Neural progenitor cell (in vitro differentiated cells): ENCODE measurements around the gene ASPHD1. TPM values are rescaled to one million over a fixed set of nuclear protein-coding genes. Genes with fewer than 3 reads are reported as not detected.

Experiments used
- DNase-seq: peaks from one replicate; pipeline ENCODE4 v3.0.0-alpha.2; 2016; ENCODE audit warnings: low spot score
- H2AFZ ChIP-seq: fragments of 200-600 bp; sonication (generic); replicated peaks from 2 replicates; pipeline ENCODE4 v1.6.1; 2016; ENCODE audit warnings: antibody characterized with exemption
- H3F3A ChIP-seq: fragments of 200-600 bp; sonication (generic); 2 replicates; pipeline ENCODE4 v1.6.1; 2016; ENCODE audit warnings: antibody characterized with exemption, low read depth
- H3K27ac ChIP-seq: fragments of 200-600 bp; sonication (generic); 2 replicates; pipeline ENCODE4 v1.5.1; 2016; ENCODE audit warnings: mild to moderate bottlenecking
- H3K27me3 ChIP-seq: fragments of 200-600 bp; sonication (generic); 2 replicates; pipeline ENCODE4 v1.6.1; 2016; ENCODE audit warnings: mild to moderate bottlenecking, moderate library complexity
- H3K36me3 ChIP-seq: fragments of 200-600 bp; sonication (generic); 2 replicates; pipeline ENCODE4 v1.5.1; 2016
- H3K4me1 ChIP-seq: fragments of 200-600 bp; sonication (generic); 2 replicates; pipeline ENCODE4 v1.6.1; 2016; ENCODE audit warnings: mixed run types
- H3K4me2 ChIP-seq: fragments of 200-600 bp; sonication (generic); 2 replicates; pipeline ENCODE4 v1.6.1; 2016
- H3K4me3 ChIP-seq: fragments of 200-600 bp; sonication (generic); 2 replicates; pipeline ENCODE4 v1.5.1; 2016
- H3K79me2 ChIP-seq: fragments of 200-600 bp; sonication (generic); 2 replicates; pipeline ENCODE4 v1.6.1; 2016; ENCODE audit warnings: low read depth
- H3K9ac ChIP-seq: fragments of 200-600 bp; sonication (generic); 2 replicates; pipeline ENCODE4 v1.6.1; 2016
- H3K9me3 ChIP-seq: fragments of 200-600 bp; sonication (generic); 2 replicates; pipeline ENCODE4 v1.5.1; 2016; ENCODE audit warnings: low read depth
- H4K20me1 ChIP-seq: fragments of 200-600 bp; sonication (generic); 2 replicates; pipeline ENCODE4 v1.6.1; 2016; ENCODE audit warnings: low read depth
- H3K27ac Mint-ChIP-seq: 3 replicates; pipeline ENCODE4 v1.8.0; 2021; ENCODE audit warnings: mixed read lengths
- H3K27me3 Mint-ChIP-seq: 2 replicates; pipeline ENCODE4 v1.8.0; 2022; ENCODE audit warnings: low read depth, mild to moderate bottlenecking, inconsistent platforms, moderate library complexity, mixed read lengths; ENCODE audit not compliant: insufficient read depth
- H3K36me3 Mint-ChIP-seq: 3 replicates; pipeline ENCODE4 v1.8.0; 2021; ENCODE audit warnings: mixed read lengths
- H3K4me1 Mint-ChIP-seq: 3 replicates; pipeline ENCODE4 v1.8.0; 2021; ENCODE audit warnings: mixed read lengths
- H3K4me3 Mint-ChIP-seq: 3 replicates; pipeline ENCODE4 v1.8.0; 2021; ENCODE audit warnings: mild to moderate bottlenecking, moderate library complexity, mixed read lengths
- H3K9me3 Mint-ChIP-seq: 3 replicates; pipeline ENCODE4 v1.8.0; 2020; ENCODE audit warnings: mixed read lengths
- CTCF ChIP-seq: fragments of 200-600 bp; sonication (generic); IDR thresholded peaks from 2 replicates; pipeline ENCODE4 v1.5.1; 2017; ENCODE audit warnings: antibody characterized with exemption, mild to moderate bottlenecking
- EZH2 ChIP-seq: fragments of 200-600 bp; sonication (generic); IDR thresholded peaks from 2 replicates; pipeline ENCODE4 v1.6.1; 2017; ENCODE audit warnings: antibody characterized with exemption, mild to moderate bottlenecking, moderate library complexity
- EZH2phosphoT487 ChIP-seq: fragments of 200-600 bp; sonication (generic); IDR thresholded peaks from 2 replicates; pipeline ENCODE4 v1.6.1; 2017; ENCODE audit warnings: antibody characterized with exemption
- total RNA-seq: library from RNA; depleted of rRNA; stranded (reverse); fragments of >200 nt; gene quantifications from 2 replicates; pipeline ENCODE4 v1.2.3, GENCODE V29; 2015; ENCODE audit warnings: low replicate concordance

ASPHD1 gene
- total RNA-seq, 1 donor from 2014 or later: 0.97 TPM

- no peak overlapping the region for H3K27ac Mint-ChIP-seq
- no peaks in the 10 kb centered on the region for H3K27me3 ChIP-seq
Observed at GRCh38 chr16:29893553-29893952, 6.7 kb upstream of the ASPHD1 start.

GRCh38 chr16:29894352-29894751, 5.9 kb upstream of the ASPHD1 start:
- no peak overlapping the region for H3K4me3 ChIP-seq

More at GRCh38 chr16:29893553-29893952, 6.7 kb upstream of the ASPHD1 start:
- peaks cover 13% of the 10 kb centered on the region for H3K27me3 Mint-ChIP-seq
- H3K36me3 Mint-ChIP-seq: no peaks in the 10 kb centered on the region
- no peak for TF ChIP-seq EZH2
- TF ChIP-seq EZH2phosphoT487: no peak
- no peak for TF ChIP-seq CTCF
- H3K9me3 ChIP-seq: no peaks in the 10 kb centered on the region
- H3K27ac ChIP-seq: no peak overlapping the region
- no peaks in the 10 kb centered on the region for H3K9me3 Mint-ChIP-seq
- no peaks in the 10 kb centered on the region for H3K36me3 ChIP-seq
- no peak overlapping the region for H3K4me3 Mint-ChIP-seq
- H3K4me1 ChIP-seq: peaks cover 9% of the 10 kb centered on the region
- no peak for DNase-seq
- H3K4me2 ChIP-seq: no peak overlapping the region
- peaks cover 10% of the 10 kb centered on the region for H3K4me1 Mint-ChIP-seq
- H3K9ac ChIP-seq: no peak overlapping the region
- no peak overlapping the region for H2AFZ ChIP-seq
- no peak overlapping the region for H3K4me3 ChIP-seq
- no peaks in the 10 kb centered on the region for H3F3A ChIP-seq
- H4K20me1 ChIP-seq: peaks cover 14% of the 10 kb centered on the region
- no peaks in the 10 kb centered on the region for H3K79me2 ChIP-seq

GRCh38 chr16:29896841-29897240, 3.4 kb upstream of the ASPHD1 start:
- peaks cover 16% of the 10 kb centered on the region for H3K4me1 Mint-ChIP-seq
- no peaks in the 10 kb centered on the region for H3K9me3 Mint-ChIP-seq
- H4K20me1 ChIP-seq: peaks cover 17% of the 10 kb centered on the region
- DNase-seq: no peak
- peaks cover 24% of the 10 kb centered on the region for H3K27me3 Mint-ChIP-seq
- no peak overlapping the region for H3K27ac Mint-ChIP-seq
- no peak overlapping the region for H2AFZ ChIP-seq
- H3K27ac ChIP-seq: no peak overlapping the region
- no peak overlapping the region for H3K4me3 ChIP-seq
- H3F3A ChIP-seq: peaks cover 13% of the 10 kb centered on the region
- no peaks in the 10 kb centered on the region for H3K79me2 ChIP-seq
- H3K36me3 Mint-ChIP-seq: no peaks in the 10 kb centered on the region
- no peaks in the 10 kb centered on the region for H3K36me3 ChIP-seq
- peaks cover 12% of the 10 kb centered on the region for H3K27me3 ChIP-seq
- H3K4me2 ChIP-seq: no peak overlapping the region
- TF ChIP-seq EZH2phosphoT487 (no peak), CTCF (no peak), EZH2 (no peak)
- no peaks in the 10 kb centered on the region for H3K9me3 ChIP-seq
- H3K4me3 Mint-ChIP-seq: no peak overlapping the region
- no peak overlapping the region for H3K9ac ChIP-seq
- peaks cover 10% of the 10 kb centered on the region for H3K4me1 ChIP-seq

More at GRCh38 chr16:29894352-29894751, 5.9 kb upstream of the ASPHD1 start:
- H3K36me3 Mint-ChIP-seq: no peaks in the 10 kb centered on the region
- Histone ChIP-seq H3K9me3 (no peaks in the 10 kb centered on the region), H4K20me1 (peaks cover 14% of the 10 kb centered on the region), H3K4me2 (no peak overlapping the region), H3K79me2 (no peaks in the 10 kb centered on the region), H3K9ac (no peak overlapping the region), H3F3A (peaks cover 1% of the 10 kb centered on the region), H3K4me1 (peaks cover 10% of the 10 kb centered on the region), H3K36me3 (no peaks in the 10 kb centered on the region), H3K27me3 (no peaks in the 10 kb centered on the region), H3K27ac (no peak overlapping the region), H2AFZ (no peak overlapping the region)
- no peak for DNase-seq
- H3K27me3 Mint-ChIP-seq: peaks cover 17% of the 10 kb centered on the region
- peaks cover 12% of the 10 kb centered on the region for H3K4me1 Mint-ChIP-seq
- H3K4me3 Mint-ChIP-seq: no peak overlapping the region
- TF ChIP-seq EZH2phosphoT487 (no peak), CTCF (no peak), EZH2 (no peak)
- H3K9me3 Mint-ChIP-seq: no peaks in the 10 kb centered on the region
- H3K27ac Mint-ChIP-seq: no peak overlapping the region
